Bronchial epithelial cell (primary cell): ENCODE measurements around the gene SGPP2. TPM values are rescaled to one million over a fixed set of nuclear protein-coding genes. Genes with fewer than 3 reads are reported as not detected.

Source experiments
- DNase-seq: peaks from one replicate; pipeline ENCODE4 v3.0.0-alpha.2; 2010; ENCODE audit warnings: low read depth
- FAIRE-seq: peaks from 2 replicates; lab custom pipeline; 2011; peaks lifted over from hg19 to GRCh38; lab: Jason Lieb, UNC
- H3K27me3 ChIP-seq: 2 replicates; pipeline ENCODE4 v1.5.1; 2011; ENCODE audit warnings: low read length; ENCODE audit not compliant: control insufficient read depth, insufficient read depth
- H3K36me3 ChIP-seq: 2 replicates; pipeline ENCODE4 v1.5.1; 2011; ENCODE audit warnings: low read length; ENCODE audit not compliant: control insufficient read depth, insufficient read depth
- H3K4me3 ChIP-seq: 2 replicates; pipeline ENCODE4 v1.5.1; 2011; ENCODE audit warnings: mild to moderate bottlenecking, low read depth, low read length, control low read depth
- total RNA-seq: library from RNA; depleted of rRNA; stranded (reverse); fragments of >200 nt; gene quantifications from 2 replicates; pipeline ENCODE4 v1.2.1, GENCODE V29; 2014
- TF ChIP-seq, protein P1 (sequence below): IDR thresholded peaks from 2 replicates; pipeline ENCODE4 v1.5.1; 2011; ENCODE audit warnings: mild to moderate bottlenecking, moderate library complexity, low read length, control low read depth, inconsistent platforms; ENCODE audit not compliant: insufficient read depth, severe bottlenecking

SGPP2 gene
- total RNA-seq, 1 donor from 2014 or later: 9.7 TPM

DNA sequence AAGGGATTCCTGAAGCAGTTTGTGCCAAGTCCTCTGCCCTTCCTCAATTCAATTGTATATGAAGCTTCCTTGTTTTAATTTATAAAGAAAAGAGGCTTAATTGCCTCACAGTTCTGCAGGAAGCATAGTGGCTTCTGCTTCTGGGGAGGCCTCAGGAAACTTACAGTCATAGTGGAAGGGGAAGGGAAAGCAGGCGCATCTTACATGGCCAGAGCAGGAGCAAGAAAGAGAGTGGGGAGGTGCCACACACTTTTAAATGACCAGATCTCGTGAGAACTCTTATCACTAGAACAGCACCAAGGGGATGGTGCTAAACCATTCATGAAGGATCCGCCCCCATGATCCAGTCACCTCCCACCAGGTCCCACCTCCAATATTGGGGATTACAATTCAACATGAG, 114.2 kb downstream of the SGPP2 start:
- FAIRE-seq: no peak
- TF ChIP-seq, protein P1, sequence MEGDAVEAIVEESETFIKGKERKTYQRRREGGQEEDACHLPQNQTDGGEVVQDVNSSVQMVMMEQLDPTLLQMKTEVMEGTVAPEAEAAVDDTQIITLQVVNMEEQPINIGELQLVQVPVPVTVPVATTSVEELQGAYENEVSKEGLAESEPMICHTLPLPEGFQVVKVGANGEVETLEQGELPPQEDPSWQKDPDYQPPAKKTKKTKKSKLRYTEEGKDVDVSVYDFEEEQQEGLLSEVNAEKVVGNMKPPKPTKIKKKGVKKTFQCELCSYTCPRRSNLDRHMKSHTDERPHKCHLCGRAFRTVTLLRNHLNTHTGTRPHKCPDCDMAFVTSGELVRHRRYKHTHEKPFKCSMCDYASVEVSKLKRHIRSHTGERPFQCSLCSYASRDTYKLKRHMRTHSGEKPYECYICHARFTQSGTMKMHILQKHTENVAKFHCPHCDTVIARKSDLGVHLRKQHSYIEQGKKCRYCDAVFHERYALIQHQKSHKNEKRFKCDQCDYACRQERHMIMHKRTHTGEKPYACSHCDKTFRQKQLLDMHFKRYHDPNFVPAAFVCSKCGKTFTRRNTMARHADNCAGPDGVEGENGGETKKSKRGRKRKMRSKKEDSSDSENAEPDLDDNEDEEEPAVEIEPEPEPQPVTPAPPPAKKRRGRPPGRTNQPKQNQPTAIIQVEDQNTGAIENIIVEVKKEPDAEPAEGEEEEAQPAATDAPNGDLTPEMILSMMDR: no peak
- no peak for DNase-seq
- Histone ChIP-seq H3K4me3 (no peak overlapping the region), H3K36me3 (no peaks in the 10 kb centered on the region), H3K27me3 (no peaks in the 10 kb centered on the region)

DNA sequence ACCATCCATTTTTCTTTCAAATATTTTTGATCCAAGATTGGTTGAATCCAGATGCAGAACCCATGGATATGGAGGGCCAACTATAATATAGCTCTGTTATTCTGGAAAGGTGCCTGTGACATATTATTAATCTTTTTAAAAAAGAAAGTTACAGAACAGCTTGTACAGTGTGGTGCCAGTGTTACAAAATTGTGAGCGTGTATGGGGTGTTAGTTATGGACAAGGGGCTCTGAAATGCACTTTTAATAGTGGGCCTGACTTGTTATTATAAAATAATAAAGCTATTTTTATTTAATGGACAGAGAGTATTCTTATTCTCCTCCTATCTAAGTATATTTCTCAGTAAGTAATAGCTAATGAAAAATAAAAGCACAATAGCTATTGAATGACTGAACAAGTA, 120.3 kb downstream of the SGPP2 start:
- H3K4me3 ChIP-seq: no peak overlapping the region
- FAIRE-seq (no peak), DNase-seq (no peak)

DNA sequence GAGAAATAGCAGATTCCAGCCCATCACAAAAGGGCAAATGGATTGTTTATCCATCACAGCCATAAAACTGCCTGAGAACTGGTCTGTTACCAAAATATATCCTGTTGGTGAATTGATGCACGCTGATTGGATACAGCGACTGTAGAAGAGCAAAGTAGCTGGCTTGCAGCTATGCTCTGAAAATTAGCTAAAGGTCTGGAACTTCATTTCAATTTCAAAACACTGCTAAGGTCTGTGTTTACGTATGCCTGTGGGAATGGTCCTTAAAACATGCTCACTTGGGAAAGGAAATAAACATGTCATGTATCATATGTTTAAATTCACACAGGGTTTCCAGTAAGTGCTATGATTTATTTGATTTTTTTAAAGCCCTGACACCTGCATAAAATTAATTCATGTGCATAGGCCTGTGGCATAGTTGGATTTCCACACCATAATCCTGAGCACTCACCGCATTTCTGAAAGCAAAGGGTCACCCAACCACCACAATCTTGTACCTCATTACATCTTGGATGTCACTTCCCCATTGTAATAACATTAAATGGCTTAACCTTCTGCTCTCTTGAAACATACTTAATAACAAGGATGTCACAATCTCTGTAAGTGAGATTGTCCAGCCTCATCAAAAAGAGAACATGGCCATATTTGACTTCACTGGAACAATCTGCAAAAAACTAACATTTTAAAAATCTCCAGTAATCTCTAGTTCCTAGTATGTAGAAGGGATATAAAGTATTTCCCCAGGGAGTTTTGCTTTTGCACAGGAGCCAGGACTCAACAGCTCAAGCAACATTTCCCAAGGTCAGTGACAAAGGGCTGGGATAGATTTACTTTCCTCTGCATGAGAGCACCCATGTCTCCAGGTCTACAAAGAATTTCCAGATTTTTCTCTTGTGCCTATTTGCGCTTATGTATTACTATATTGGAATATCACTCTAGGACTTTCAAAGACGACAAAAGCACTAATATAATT, 121.8 kb downstream of the SGPP2 start:
- H3K36me3 ChIP-seq: no peaks in the 10 kb centered on the region
- FAIRE-seq (no peak), DNase-seq (no peak)
- H3K27me3 ChIP-seq: no peaks in the 10 kb centered on the region
- TF ChIP-seq, protein P1: no peak
- H3K4me3 ChIP-seq: no peak overlapping the region

More for the DNA sequence above, 120.3 kb downstream of the SGPP2 start:
- no peaks in the 10 kb centered on the region for H3K36me3 ChIP-seq
- no peaks in the 10 kb centered on the region for H3K27me3 ChIP-seq
- TF ChIP-seq, protein P1: no peak

DNA sequence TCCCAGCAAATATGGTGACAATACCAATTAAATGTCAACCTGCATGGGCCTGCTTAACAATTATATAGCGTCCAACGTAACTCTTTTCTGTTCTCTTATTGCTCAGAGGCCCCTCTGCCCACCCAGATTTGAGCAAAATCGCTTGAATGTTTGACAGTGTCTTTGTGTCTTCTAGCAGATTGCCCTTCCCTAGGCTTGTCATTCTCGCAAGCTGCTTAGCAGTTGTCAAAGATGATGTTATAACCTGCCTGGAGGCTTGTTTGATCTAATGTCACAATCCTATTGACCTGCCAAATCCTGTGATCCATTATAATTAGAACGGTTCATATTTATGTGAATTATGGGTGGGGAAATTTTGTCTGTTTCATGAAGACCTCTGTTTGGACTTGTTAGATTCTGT, 122.7 kb downstream of the SGPP2 start:
- FAIRE-seq (no peak), DNase-seq (peak; percentile 43)
- H3K36me3 ChIP-seq: no peaks in the 10 kb centered on the region
- TF ChIP-seq, protein P1: no peak
- H3K27me3 ChIP-seq: no peaks in the 10 kb centered on the region
- H3K4me3 ChIP-seq: no peak overlapping the region

DNA sequence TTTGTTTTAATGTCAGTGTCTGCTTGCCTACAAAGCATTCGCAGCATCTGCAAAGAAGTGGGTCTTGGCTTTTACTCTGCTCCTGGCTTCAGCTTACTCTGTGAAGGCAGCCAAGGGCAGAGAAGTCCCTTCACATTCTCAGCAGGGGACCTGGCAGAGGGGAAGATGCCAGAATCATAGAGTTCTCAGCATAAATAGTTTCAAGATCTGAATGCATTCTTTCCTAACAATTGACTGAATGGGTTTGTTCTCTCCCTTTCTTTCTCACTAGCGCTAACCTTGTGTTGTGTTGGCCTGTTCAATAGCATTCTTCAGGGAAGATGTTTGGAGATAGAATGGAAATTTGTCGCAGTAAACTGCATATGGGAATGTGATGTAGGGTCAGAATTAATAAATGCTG, 124.6 kb downstream of the SGPP2 start:
- no peak for FAIRE-seq
- TF ChIP-seq, protein P1: no peak
- H3K27me3 ChIP-seq: no peaks in the 10 kb centered on the region

More for the DNA sequence above, 124.6 kb downstream of the SGPP2 start:
- Histone ChIP-seq H3K4me3 (no peak overlapping the region), H3K36me3 (no peaks in the 10 kb centered on the region)
- no peak for DNase-seq
